Fibroblast of villous mesenchyme (primary cell): ENCODE measurements around the gene CCDC57. TPM values are rescaled to one million over a fixed set of nuclear protein-coding genes. Genes with fewer than 3 reads are reported as not detected.
A peak's percentile ranks its signal among the peaks of the same experiment; 100 is the strongest.

Source experiments
- DNase-seq: peaks from one replicate; pipeline ENCODE4 v3.0.0-alpha.2; 2010; ENCODE audit warnings: low read depth
- H3K4me3 ChIP-seq: 2 replicates; pipeline ENCODE4 v1.5.1; 2011; ENCODE audit warnings: low read depth, mild to moderate bottlenecking, low read length
- CTCF ChIP-seq: IDR thresholded peaks from 2 replicates; pipeline ENCODE4 v1.5.1; 2012; ENCODE audit warnings: low read depth, mild to moderate bottlenecking, low read length; ENCODE audit not compliant: insufficient read depth
- total RNA-seq: library from RNA; depleted of rRNA; stranded (reverse); fragments of >200 nt; gene quantifications from 2 replicates; pipeline ENCODE4 v1.2.3, GENCODE V29; 2012

The CCDC57 gene
- total RNA-seq, 1 donor = 19.9 TPM

GRCh38 chr17:82072827-82073226 lies 139.8 kb downstream of the CCDC57 start:
- no peak for TF ChIP-seq CTCF
- H3K4me3 ChIP-seq = no peak overlapping the region
- DNase-seq = no peak

GRCh38 chr17:82070611-82071010 lies 142.0 kb downstream of the CCDC57 start:
- no peak for TF ChIP-seq CTCF
- H3K4me3 ChIP-seq = no peak overlapping the region
- DNase-seq = no peak

GRCh38 chr17:82065638-82066303 lies 146.9 kb downstream of the CCDC57 start, which contains the start of gene DUS1L:
Gene DUS1L (minus strand): TSS chr17:82065804. CDS start chr17:82065059, 745 bp downstream.
- TF ChIP-seq CTCF = no peak
- peak within 1 kb of the TSS; percentile 82 for H3K4me3 ChIP-seq
- DNase-seq = peak; percentile 60

- TF ChIP-seq CTCF = no peak
- peak overlapping the region; percentile 82 for H3K4me3 ChIP-seq
- DNase-seq = peak; percentile 51
Observed at GRCh38 chr17:82065193-82065637, 147.4 kb downstream of the CCDC57 start.

GRCh38 chr17:82064433-82065192 lies 148.0 kb downstream of the CCDC57 start:
- no peak for DNase-seq
- peak overlapping the region; percentile 82 for H3K4me3 ChIP-seq
- TF ChIP-seq CTCF = no peak

- DNase-seq = no peak
- TF ChIP-seq CTCF = no peak
- no peak overlapping the region for H3K4me3 ChIP-seq
Observed at GRCh38 chr17:82063424-82064415, 148.9 kb downstream of the CCDC57 start.
